ENCODE measurements around the gene CNNM4. TPM values are rescaled to one million over a fixed set of nuclear protein-coding genes. Genes with fewer than 3 reads are reported as not detected.

The CNNM4 gene
- total and polyA plus RNA-seq, 2 of the 4 experiments (the other 2 are of a cell fraction): 2.0 to 4.1 TPM

- TF ChIP-seq, protein P1, sequence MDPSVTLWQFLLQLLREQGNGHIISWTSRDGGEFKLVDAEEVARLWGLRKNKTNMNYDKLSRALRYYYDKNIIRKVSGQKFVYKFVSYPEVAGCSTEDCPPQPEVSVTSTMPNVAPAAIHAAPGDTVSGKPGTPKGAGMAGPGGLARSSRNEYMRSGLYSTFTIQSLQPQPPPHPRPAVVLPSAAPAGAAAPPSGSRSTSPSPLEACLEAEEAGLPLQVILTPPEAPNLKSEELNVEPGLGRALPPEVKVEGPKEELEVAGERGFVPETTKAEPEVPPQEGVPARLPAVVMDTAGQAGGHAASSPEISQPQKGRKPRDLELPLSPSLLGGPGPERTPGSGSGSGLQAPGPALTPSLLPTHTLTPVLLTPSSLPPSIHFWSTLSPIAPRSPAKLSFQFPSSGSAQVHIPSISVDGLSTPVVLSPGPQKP (IDR thresholded peaks at IDR 0.05; ENCODE audit: borderline replicate concordance, low read depth, low read length): no peak
- TF ChIP-seq RCOR1 (IDR thresholded peaks at IDR 0.05; ENCODE audit: insufficient replicate concordance, low read length) (no peak), MXI1 (IDR thresholded peaks at IDR 0.05; ENCODE audit: borderline replicate concordance, low read depth, low read length) (no peak), CEBPB (IDR thresholded peaks at IDR 0.05; ENCODE audit: low read depth, low read length) (no peak), CHD1 (IDR thresholded peaks at IDR 0.05; ENCODE audit: low read depth, low read length) (no peak)
- H3K14ac ChIP-seq (replicated peaks; ENCODE audit: low read depth, low read length): no peak overlapping the region
- H3K27me3 ChIP-seq (ENCODE audit: control insufficient read depth, insufficient read depth, low read length): no peaks in the 10 kb centered on the region
- no peaks in the 10 kb centered on the region for H3K9me1 ChIP-seq (ENCODE audit: insufficient read depth, low read length)
- no peak overlapping the region for H3K18ac ChIP-seq (ENCODE audit: low read depth, low read length)
- in situ Hi-C loops (cut with MboI; ENCODE audit: low sequenced_read_pairs) (no loop called here), intact Hi-C loops (cut with micrococcal nuclease) (no loop called here), dilution Hi-C loops (cut with HindIII; ENCODE audit: low sequenced_read_pairs, unreplicated experiment) (no loop called here)
- no peak overlapping the region for H3K4me3 ChIP-seq (ENCODE audit: insufficient read depth, low read depth, low read length)
- no peak overlapping the region for H2BK5ac ChIP-seq (ENCODE audit: low read depth, low read length, poor library complexity, severe bottlenecking)
- no peak overlapping the region for H3K4ac ChIP-seq (ENCODE audit: low read depth, low read length)
- CTCF ChIA-PET: no interaction called here
- no peaks in the 10 kb centered on the region; the same call in 1 of the 2 replicates for H3K4me1 ChIP-seq (ENCODE audit: control insufficient read depth, insufficient read depth, low read length)
- no peak overlapping the region for H3K56ac ChIP-seq (ENCODE audit: extremely low read depth, insufficient read depth, low read length)
- peaks cover under 1 to 5% of the 10 kb centered on the region in 2 experiments; a peak in 1 of 4 replicates for H3K79me1 ChIP-seq (ENCODE audit: low read depth in 1 of 2, low read length in 2 of 2)
- 80% methylated on average over 1 of the region's 7 CpGs; no CpG with 5 or more reads in 1 of the 2 experiments for WGBS, 2 experiments (ENCODE audit: extremely low coverage in 2 of 2, insufficient read length in 1 of 2)
- no peak overlapping the region for H2BK15ac ChIP-seq (ENCODE audit: low read depth, low read length)
- H2BK120ac ChIP-seq (ENCODE audit: low read depth, low read length): no peak overlapping the region
- H4K91ac ChIP-seq (ENCODE audit: insufficient read depth, low read depth, low read length): no peak overlapping the region
- no peak overlapping the region for H3K9ac ChIP-seq (ENCODE audit: low read depth, low read length)
- POLR2A ChIA-PET (ENCODE audit: unreplicated experiment): no interaction called here
- H2AK5ac ChIP-seq (ENCODE audit: low read depth, low read length): no peak overlapping the region
- ATAC-seq (ENCODE audit: low read depth): no peak
- H3K27ac ChIP-seq (ENCODE audit: insufficient read depth, low read length): no peak overlapping the region
- no peak overlapping the region for H3K4me2 ChIP-seq (ENCODE audit: low read depth, low read length)
- no TSS peak for BruUV-seq (replicated peaks)
- no peaks in the 10 kb centered on the region for H4K20me1 ChIP-seq (ENCODE audit: insufficient read depth, low read length)
- H2BK20ac ChIP-seq (ENCODE audit: low read depth, low read length): no peak overlapping the region
- H3K36me3 ChIP-seq (ENCODE audit: control insufficient read depth, insufficient read depth, low read length): peaks cover 43% of the 10 kb centered on the region
- DNase-seq: no peak
- no peak overlapping the region for H2AFZ ChIP-seq (replicated peaks; ENCODE audit: low read length, poor library complexity)
- no peak overlapping the region for H4K8ac ChIP-seq (ENCODE audit: low read depth in 2 of 2, low read length in 2 of 2)
- H2AK9ac ChIP-seq (replicated peaks; ENCODE audit: low read depth, low read length, poor library complexity): no peak overlapping the region
- H4K5ac ChIP-seq (ENCODE audit: low read depth, low read length): no peak overlapping the region
- no peak overlapping the region for H3K23ac ChIP-seq (ENCODE audit: low read depth, low read length)
- no peaks in the 10 kb centered on the region for H3K9me3 ChIP-seq (ENCODE audit: control insufficient read depth, insufficient read depth, low read length)
Observed at GRCh38 chr2:96729748-96730147, 31.0 kb upstream of the CNNM4 start.
